HCT116 (cell line): Measurements from ENCODE around the gene KCTD1.

ENCODE experiments used
- CTCF ChIP-seq, 3 experiments: fragments of 200-600 bp in 1 of 3; sonication (generic) in 1 of 3; IDR thresholded peaks in 2 of 3; conservative IDR thresholded peaks in 1 of 3; 2 replicates each; pipeline ENCODE4 v1.5.1; 2012 to 2017; ENCODE audit warnings: low read depth in 2 of 3, low read length in 2 of 3, antibody characterized with exemption in 1 of 3, borderline replicate concordance in 1 of 3, control low read depth in 1 of 3, mild to moderate bottlenecking in 1 of 3, mixed read lengths in 1 of 3, mixed run types in 1 of 3, moderate library complexity in 1 of 3; ENCODE audit not compliant: insufficient read depth in 1 of 3
- RAD21 ChIP-seq: IDR thresholded peaks from 2 replicates; pipeline ENCODE4 v1.6.1; 2012; ENCODE audit warnings: low read depth, mild to moderate bottlenecking
- ZNF274 ChIP-seq: fragments of 200-500 bp; sonication (Bioruptor generic); IDR thresholded peaks from 2 replicates; pipeline ENCODE4 v1.6.1; 2014; ENCODE audit warnings: mild to moderate bottlenecking, low read depth, low read length, inconsistent platforms

GRCh38 chr18:26440644-26441043 is 107.7 kb downstream of the KCTD1 start:
- no peak for TF ChIP-seq RAD21
- TF ChIP-seq ZNF274: no peak
- no peak for TF ChIP-seq CTCF (IDR thresholded peaks at IDR 0.05 in 2 of 3, conservative IDR thresholded peaks at IDR 0.05 in 1 of 3; ENCODE audit: borderline replicate concordance in 1 of 3, insufficient read depth in 1 of 3, low read depth in 2 of 3, low read length in 2 of 3)
